Fibroblast of the conjunctiva (primary cell): Measurements from ENCODE around the gene ARHGAP44.
"Not testable (repeated sequence)": the region's sequence is repeated elsewhere in the genome, so short reads cannot be mapped to it uniquely, and the experiment has no call there.

ENCODE experiments used
- DNase-seq: peaks from one replicate; pipeline ENCODE4 v3.0.0-alpha.2; 2010; ENCODE audit warnings: low read depth

Gene ARHGAP44

DNA sequence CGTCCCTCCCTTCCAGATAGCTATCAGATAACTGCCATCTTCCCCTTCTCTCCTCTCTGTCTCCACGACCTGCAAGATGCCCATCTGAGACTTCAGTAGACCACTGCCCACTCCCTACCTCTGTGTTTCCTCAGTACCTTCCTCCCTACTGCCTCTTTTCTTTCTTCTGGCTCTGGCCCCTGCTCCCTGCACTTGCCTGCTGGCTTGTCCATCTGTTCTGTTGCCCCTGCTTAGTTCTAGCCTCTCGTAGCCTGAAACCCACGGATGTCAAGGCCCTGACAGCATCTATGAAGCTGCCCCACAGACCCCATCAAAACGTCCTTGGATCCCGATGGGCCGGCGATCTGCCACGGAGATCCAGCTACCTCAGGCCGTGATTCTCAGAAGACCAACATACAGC lies 175.5 kb downstream of the ARHGAP44 start:
- DNase-seq, result no peak

DNA sequence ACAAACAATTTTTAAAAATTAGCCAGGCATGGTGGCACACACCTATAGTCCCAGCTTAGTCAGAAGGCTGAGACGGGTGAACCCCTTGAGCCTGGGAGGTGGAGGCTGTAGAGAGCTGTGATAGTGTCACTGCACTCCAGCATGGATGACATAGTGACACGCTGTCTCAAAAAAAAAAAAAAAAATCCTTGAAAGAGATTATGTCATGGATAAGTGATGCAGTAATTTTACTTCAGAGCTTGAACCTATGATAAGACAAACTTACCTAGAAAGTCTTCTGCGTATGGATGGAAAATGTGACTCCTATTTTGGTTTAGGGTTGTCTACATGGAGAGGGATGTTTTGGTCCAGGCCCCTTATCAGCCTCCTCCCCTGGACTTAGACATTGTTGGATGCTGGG lies 176.7 kb downstream of the ARHGAP44 start:
- no peak for DNase-seq

DNA sequence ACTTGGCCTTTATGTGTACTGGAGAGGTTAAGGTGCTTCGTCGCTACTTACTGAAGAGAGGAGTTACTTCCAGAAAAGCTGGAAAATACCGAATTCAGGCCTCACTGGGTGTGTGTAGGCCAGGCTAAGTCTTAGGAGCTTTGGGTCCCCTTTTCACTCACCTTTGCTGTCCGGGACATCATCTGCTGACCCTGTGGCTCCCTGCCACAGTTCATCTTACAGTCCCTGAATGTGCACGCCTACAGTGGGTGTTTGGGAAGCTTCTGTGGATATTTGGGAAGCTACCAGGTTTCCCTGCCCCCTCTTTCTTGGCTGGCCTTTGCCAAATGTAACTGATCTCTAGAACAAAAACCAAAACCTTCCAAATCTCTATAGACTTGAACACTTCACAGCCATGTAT lies 177.1 kb downstream of the ARHGAP44 start:
- no peak for DNase-seq

DNA sequence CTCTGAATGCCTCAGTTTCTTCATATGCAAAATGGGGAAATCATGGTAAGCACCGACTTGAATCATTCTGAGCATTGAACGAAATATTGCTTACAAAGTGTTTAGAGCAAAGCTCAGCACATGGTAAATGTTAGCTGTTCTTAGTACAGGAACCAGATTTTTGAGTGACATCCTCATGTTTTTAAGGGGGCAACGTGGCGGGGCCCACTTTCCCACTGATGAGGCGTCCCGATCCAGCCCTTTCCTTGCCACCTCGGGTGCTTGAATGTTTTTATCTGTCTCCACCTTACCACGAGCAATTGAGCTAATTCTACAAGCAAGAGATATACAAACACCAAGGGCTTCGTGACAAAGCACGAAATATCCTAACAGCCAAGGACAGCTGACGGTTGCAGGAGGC lies 178.7 kb downstream of the ARHGAP44 start:
- DNase-seq, result no peak

DNA sequence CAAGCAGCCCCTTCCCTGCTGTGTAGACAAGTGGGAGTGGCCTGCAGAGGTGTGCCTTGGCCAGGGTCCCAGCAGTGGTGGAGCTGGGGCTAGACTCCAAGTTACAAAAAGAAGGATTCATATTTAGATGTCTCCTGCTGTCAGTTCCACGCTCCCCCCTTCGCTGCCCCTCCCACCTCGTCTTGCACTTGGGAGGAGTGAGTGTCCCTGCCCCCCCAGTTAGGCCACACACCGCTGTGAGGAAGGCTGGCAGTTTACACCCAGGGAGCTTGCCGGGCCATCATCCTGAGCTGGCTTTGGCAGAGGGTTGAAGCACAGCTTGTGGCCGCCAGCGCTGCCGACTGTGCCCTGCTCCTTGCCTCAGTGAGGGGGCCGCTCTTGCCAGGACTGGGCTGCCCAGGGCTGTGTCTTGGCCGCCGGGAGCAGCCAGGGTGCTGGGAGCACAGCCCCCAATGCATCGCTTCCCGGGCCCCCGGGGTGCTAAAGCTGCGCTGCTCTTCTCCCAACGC lies 184.3 kb downstream of the ARHGAP44 start:
- DNase-seq, result no peak

DNA sequence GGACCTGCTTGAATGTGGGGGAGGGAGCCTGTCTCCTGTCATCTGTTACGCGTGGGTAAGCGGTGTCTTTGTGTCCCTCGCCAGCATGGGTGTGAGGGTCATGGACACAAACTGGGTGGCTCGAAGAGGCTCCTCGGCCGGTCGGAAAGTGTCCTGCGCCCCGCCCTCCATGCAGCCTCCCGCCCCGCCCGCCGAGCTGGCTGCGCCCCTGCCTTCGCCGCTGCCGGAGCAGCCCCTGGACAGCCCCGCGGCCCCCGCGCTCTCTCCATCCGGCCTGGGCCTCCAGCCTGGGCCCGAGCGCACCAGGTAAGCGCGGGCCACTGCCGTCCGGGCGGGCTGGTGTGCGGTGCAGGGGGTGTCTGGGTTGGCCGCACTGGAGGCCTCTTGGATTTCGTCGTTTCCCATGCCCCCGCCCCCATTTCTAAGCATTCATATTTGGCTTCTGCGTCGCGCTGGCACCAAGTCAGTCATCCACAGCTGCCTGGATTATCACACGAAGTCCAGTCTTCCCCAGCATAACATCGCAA lies 184.8 kb downstream of the ARHGAP44 start:
- no peak for DNase-seq

DNA sequence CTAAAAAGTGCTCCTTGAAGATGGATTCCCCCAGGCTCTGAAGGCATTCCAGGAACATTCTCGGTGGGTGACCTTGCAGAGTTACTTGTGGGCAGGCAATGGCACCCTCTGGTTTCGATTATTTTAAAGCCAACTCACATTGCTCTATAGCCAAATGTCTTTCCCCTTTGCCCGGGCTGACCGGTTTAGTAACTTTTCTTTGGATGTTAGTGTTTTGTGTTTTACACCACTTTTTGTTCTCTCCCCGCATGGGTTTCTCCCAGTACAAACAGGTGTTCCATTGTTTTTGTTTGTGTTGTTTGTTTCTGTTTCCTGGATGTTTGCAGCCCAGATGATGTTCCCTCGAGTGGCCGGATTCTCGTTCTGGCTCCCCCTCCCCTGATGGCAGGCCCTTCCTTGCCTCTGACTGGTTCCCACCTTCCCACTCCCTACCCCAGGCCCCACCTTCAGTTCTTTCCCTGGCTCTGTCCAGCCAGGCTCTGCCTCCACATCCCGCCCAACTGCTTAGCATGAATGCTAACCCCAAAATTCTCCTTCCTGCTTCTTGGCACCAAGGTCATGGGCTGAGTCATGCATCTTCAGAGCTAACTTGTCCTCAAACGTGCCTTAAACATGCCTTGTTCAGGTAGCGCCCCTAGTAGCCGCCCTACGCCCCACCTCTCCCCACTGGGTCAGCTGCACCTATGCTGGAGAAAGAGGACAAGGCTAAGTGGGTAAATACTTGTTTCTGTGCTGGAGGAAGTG lies 187.9 kb downstream of the ARHGAP44 start:
- no peak for DNase-seq

GRCh38 chr17:12978787-12979186 lies 189.5 kb downstream of the ARHGAP44 start:
- DNase-seq, result not testable (repeated sequence)

DNA sequence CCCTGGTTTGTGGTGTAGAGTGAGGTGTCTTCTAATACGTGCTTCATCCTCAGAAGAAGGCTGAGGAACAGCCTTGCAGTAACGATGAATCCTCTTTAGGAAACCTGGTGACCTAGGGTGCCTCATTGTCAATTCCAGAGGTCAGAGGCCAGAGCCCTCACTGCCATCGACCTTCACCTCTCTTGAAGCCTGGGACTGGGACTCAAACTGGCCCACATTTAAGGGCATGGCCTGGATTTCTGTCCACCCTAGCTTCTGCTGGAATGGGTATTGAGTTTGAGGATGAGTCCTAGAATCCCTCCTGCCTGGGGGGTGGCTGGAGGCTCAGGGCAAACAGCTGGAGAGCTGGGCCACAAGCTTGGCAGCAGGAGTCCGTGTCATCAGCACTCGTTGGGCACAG lies 189.9 kb downstream of the ARHGAP44 start:
- DNase-seq, result no peak

GRCh38 chr17:12979826-12980500 lies 190.7 kb downstream of the ARHGAP44 start:
- no peak for DNase-seq

DNA sequence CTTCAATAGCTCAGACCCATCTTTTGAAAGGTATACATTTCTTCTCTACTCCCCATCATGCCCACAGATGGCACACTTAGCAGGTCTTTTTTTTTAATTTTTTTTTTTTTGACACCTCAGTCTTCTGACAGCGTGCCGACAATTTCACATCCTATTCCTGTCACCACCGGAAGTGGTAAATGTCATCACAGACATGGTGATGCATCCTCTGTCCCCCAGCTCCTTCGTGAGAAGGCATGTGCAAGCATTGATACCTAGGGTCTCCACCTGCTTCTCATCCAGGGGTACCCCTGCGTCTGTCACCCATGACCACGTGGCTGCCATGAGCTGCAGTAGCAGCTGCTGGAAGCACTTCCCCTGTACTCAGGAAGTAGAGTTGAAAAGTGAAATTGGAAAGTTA lies 192.9 kb downstream of the ARHGAP44 start:
- DNase-seq, result no peak

- peak; percentile 84 for DNase-seq
Observed at GRCh38 chr17:12983991-12984884, 194.9 kb downstream of the ARHGAP44 start.

DNA sequence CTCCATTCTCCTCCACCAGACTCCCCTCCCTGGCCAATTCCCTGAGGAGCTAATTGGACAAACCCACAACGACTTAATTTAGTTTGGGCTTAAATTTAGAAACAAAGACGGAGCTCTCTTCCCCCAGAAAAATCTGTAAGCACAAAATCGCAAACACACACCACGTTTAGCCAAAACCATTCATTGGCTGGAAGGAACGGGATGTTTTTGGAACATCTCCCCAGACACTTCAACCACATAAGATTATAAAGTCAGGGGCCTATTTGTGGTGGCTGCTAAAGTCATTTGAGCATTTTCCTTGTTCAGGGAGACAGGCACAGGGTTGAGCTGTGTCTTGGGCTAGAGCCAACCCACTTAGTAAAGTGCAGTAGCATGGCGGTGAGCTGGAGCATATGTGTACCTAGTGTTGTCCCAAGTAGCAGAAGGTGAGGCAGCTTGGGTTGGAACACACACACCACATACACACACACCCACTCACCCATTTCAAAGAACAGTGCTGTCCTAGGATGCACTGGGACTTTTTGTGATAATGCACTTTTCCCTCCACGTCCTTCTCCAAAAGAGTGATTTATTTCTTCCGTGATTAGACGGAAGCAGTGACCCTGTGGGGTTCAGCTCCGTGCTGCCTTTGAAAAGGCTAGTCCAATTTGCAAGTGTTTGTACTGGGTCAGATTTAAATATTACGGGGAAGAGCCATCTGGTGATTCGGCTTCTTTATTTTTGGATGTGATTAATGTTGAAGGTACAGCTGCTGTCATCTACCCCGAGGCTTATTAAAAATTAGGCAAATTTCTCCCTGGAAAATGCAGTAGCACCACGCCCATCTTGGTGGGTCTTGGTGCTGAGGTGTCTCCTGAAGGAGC lies 196.4 kb downstream of the ARHGAP44 start:
- no peak for DNase-seq

GRCh38 chr17:12987120-12987519 lies 197.8 kb downstream of the ARHGAP44 start:
- no peak for DNase-seq

DNA sequence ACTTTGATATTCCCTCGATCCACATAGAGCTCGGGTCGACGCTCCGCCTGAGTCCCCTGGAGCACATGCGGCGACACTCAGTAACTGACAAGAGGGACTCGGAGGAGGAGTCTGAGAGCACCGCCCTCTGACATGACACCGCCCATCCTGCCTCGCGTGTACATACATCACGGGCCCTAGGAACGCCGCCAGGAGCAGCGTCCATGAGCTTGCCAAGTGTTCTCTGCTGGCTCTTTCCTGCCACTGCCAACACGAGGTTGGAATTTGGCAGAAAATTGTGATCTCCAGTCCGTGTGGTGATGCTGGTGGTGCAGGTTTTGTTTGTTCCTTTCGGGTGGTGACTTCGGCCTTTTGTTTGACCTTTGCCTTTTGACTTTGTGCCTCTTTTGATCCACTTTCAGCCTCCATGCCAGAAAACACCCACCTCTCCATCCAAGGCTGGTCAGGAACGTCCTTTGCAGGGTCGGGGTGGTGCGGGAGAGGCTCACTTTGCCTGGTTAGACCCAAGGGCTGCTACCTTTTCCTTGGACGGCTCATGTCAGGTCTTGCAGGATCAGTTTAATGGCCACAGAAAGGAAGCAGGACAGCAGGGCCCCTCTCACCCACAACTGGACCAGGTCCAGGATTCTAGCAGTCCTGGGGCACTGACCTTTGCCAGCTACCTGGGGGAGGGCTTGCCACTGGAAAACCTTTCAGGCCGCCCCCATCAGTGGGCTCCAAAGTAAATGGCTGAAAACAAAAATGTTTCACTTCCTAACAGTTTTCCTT lies 200.9 kb downstream of the ARHGAP44 start:
- DNase-seq, result no peak

DNA sequence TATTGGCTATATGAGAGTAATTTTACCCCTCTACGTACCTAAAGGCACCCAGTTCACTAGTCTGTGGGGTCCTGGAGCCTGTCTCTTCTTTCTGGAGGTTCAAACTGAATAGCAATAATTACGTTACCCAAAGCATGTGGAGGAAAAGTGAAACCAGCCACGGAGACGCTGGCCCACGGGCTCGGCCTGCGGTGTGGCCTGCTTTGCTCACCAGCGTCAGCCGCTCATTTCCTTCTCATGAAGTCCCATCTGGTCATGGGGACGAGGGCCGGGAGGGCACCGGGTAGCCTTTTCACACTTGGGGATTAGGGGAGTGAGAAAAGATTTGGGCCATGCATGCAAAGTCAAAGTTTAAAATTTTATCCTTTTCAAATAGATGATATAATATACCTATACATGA lies 201.6 kb downstream of the ARHGAP44 start:
- no peak for DNase-seq

- no peak for DNase-seq
Observed at GRCh38 chr17:12992676-12993075, 203.4 kb downstream of the ARHGAP44 start.

GRCh38 chr17:12993631-12994030 lies 204.3 kb downstream of the ARHGAP44 start:
- no peak for DNase-seq

DNA sequence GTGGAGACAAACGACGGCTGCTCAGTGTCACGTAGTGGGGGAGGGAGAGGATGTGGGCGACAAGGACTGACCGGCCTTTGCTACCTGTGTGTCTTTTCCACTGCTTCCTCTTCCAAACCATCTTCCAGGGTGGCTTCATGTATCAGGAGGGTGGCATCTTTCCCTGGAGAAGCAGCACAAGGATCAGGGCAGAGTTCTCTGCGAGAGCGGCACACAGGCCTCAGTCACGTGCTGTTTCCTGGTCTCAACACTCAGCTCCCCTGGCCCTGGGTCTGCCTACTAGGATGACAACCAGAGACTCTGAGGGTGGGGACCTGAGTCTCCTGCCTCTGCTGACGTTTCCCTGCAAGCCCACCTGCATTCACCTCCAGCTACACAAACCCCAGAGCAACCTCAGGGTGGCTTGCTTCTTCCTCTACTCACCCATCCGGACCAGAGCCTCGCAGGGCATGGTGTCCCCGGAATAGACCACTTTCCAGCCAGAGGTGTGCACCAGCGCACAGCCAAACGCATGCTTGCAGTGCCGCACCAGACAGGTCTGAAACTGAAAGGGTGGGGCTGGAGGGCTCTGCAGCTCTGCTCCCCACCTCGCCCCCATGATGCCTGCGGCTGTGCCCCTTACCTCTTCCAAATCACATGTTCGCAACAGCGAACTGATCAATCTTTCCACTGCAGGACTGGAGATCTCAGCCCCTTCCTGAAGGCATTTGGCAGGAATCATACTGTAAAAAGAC lies 205.2 kb downstream of the ARHGAP44 start:
- DNase-seq, result no peak
